Immature natural killer cell (primary cell): ENCODE data around the gene SLC27A5. TPM values are rescaled to one million over a fixed set of nuclear protein-coding genes. Genes with fewer than 3 reads are reported as not detected.

ENCODE experiments used
- DNase-seq, 3 donors: peaks; one replicate each; pipeline ENCODE4 v3.0.0; 2022; ENCODE audit warnings: mixed read lengths in 1 of 3
- H3K27ac Mint-ChIP-seq, 6 donors: one replicate each; pipeline ENCODE4 v1.8.0; 2020; ENCODE audit warnings: mixed read lengths in 6 of 6, mild to moderate bottlenecking in 5 of 6, inconsistent platforms in 4 of 6, moderate library complexity in 3 of 6
- H3K27me3 Mint-ChIP-seq, 3 donors: one replicate each; pipeline ENCODE4 v1.8.0; 2020 to 2021; ENCODE audit warnings: low read depth in 3 of 3, mild to moderate bottlenecking in 3 of 3, mixed read lengths in 3 of 3, moderate library complexity in 3 of 3, inconsistent platforms in 1 of 3
- H3K36me3 Mint-ChIP-seq, 3 donors: one replicate each; pipeline ENCODE4 v1.8.0; 2020; ENCODE audit warnings: mixed read lengths in 3 of 3, inconsistent platforms in 2 of 3, mild to moderate bottlenecking in 2 of 3
- H3K4me1 Mint-ChIP-seq, 2 donors: one replicate each; pipeline ENCODE4 v1.8.0; 2020; ENCODE audit warnings: inconsistent platforms in 2 of 2, mild to moderate bottlenecking in 2 of 2, mixed read lengths in 2 of 2, moderate library complexity in 1 of 2
- H3K4me3 Mint-ChIP-seq, 5 donors: one replicate each; pipeline ENCODE4 v1.8.0; 2020; ENCODE audit warnings: mild to moderate bottlenecking in 5 of 5, mixed read lengths in 5 of 5, inconsistent platforms in 3 of 5, moderate library complexity in 3 of 5
- H3K9me3 Mint-ChIP-seq, 6 donors: one replicate each; pipeline ENCODE4 v1.8.0; 2020; ENCODE audit warnings: mild to moderate bottlenecking in 6 of 6, mixed read lengths in 6 of 6, inconsistent platforms in 4 of 6, moderate library complexity in 3 of 6
- polyA plus RNA-seq, 3 donors: library from polyadenylated mRNA; unstranded; fragments of 300-500 nt; fragmentation: Illumina TruSeq; gene quantifications; one replicate each; pipeline ENCODE4 v1.2.3, GENCODE V29; 2021

Gene SLC27A5
- polyA plus RNA-seq, 3 donors from 2014 or later, result 7.6 to 23.7 (median 14.8) TPM

DNA sequence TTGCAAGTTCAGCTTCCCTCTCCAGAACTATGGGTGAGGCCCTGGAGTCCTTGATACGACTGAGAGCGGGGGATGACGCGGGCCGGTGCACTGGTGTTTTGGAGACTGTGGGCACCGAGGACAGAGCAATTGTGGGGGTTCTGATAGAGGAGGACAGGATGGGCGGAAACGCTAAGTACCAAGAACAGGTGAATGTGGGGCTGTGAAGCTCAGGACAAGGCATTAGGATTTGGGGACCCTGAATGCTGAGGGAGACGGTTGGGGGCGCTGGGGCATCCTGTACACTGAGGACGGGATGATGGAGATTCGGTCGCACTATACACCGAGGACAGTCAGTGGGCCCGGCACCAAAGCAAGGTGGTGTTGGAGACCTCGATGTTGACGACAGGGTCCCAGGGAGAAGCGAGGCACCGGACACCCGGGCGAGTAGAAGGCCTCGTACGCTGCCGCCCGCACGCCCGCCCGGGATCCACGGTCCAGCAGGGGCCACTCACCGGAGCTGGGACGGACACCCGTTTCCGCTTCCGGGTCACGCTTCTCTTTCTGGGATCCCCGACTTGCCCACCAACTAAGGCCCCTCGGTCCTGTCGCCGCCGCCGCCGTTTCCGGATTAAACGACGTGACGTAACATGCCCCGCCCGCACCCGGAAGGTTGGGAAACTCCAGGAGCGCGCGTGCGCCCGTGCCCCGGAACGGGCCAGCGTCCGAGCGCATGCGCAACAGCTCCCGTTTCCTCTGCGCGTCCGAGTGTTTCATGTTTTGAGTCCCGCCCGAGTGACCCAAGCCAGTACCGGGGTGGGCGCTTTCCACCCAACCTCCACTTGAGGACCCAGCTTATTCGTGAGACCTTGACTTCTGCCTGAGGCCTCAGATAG is 42.9 kb upstream of the SLC27A5 start, which contains the start of gene CHMP2A:
CHMP2A (minus strand) TSS at position 612 of the 875 bp plus-strand sequence. CDS start 893 bp downstream, outside the sequence.
- H3K9me3 Mint-ChIP-seq, result no peaks in the 10 kb centered on the region
- peak within 1 kb of the TSS; percentile 95 to 97 (median 97) for H3K4me3 Mint-ChIP-seq
- peaks cover 56 to 62% of the 10 kb centered on the region in 2 donors for H3K4me1 Mint-ChIP-seq
- peak; percentile 98 to 99 (median 98) for DNase-seq
- H3K27me3 Mint-ChIP-seq, result peaks cover 22 to 24% (median 22%) of the 10 kb centered on the region in 3 donors
- H3K27ac Mint-ChIP-seq, result peak within 1 kb of the TSS; percentile 97 to 99 (median 98)
- H3K36me3 Mint-ChIP-seq, result peaks cover 13 to 30% (median 15%) of the 10 kb centered on the region in 3 donors

DNA sequence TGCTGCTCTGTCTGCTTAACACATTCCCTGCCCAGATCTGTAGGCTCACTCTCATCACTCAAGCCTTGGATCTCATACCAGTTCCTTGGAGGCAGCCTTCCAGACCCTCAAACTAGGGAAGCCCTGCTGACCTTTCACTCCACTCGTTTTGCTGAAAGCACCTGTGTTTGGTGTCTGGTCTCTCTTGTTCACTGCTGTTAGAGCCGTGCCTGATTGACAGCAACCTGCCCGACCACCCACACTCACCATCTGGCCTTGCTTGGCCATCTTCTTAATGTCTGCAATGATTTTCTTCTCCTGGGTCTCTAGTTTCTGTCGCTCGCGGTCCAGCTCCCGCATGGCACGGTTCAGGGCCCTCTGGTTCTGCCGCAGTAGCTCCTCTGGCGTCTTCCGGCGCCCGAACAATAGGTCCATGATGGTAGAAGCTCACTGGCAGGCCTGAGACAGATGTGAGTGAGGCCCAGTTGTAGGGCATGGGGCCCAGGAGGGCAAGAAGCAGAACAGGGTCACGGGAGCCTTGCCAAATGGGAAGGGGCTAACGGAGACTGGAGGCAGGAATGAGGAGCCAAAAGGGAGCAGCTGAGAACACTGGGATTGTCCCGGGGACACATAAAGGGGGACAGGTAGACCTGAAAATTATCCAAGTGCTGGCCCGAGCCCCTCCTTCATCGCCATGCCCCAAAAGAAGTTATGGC is 42.2 kb upstream of the SLC27A5 start:
- H3K4me3 Mint-ChIP-seq, result peak overlapping the region; percentile 94 to 97 (median 97)

DNA sequence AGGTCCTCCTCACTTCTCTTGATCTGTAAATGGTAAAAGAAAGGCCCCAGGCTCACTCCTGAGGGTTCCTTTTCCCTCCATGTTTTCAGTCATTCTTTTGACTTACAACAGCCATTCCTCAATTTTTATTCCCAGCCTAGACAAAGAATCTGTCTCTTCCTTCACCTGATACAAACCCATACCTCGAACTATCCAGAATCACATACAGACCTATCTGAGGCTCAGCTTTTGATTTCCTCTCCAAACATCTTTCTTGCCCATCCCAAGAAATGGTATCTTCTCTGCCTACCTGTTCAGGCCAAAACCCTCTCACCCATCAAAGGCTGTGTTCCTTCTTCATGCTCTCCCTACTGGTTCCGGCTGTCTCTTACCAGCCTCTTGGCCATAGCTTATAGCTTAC is 40.9 kb upstream of the SLC27A5 start:
- Mint-ChIP-seq H3K4me1 (peaks cover 46% of the 10 kb centered on the region in 2 donors), H3K4me3 (peak overlapping the region; percentile 21 to 62 (median 33)), H3K27me3 (peaks cover 13 to 17% (median 14%) of the 10 kb centered on the region in 3 donors), H3K27ac (peak overlapping the region; percentile 35 to 82 (median 67)), H3K9me3 (no peaks in the 10 kb centered on the region), H3K36me3 (peaks cover 15 to 37% (median 17%) of the 10 kb centered on the region in 3 donors)
- DNase-seq, result no peak

More for the DNA sequence above, 42.2 kb upstream of the SLC27A5 start:
- H3K27ac Mint-ChIP-seq, result peak overlapping the region; percentile 97 to 99 (median 98)
- peaks cover 13 to 30% (median 15%) of the 10 kb centered on the region in 3 donors for H3K36me3 Mint-ChIP-seq
- H3K27me3 Mint-ChIP-seq, result peaks cover 17 to 22% (median 20%) of the 10 kb centered on the region in 3 donors
- H3K9me3 Mint-ChIP-seq, result no peaks in the 10 kb centered on the region
- no peak for DNase-seq
- peaks cover 48 to 54% of the 10 kb centered on the region in 2 donors for H3K4me1 Mint-ChIP-seq

DNA sequence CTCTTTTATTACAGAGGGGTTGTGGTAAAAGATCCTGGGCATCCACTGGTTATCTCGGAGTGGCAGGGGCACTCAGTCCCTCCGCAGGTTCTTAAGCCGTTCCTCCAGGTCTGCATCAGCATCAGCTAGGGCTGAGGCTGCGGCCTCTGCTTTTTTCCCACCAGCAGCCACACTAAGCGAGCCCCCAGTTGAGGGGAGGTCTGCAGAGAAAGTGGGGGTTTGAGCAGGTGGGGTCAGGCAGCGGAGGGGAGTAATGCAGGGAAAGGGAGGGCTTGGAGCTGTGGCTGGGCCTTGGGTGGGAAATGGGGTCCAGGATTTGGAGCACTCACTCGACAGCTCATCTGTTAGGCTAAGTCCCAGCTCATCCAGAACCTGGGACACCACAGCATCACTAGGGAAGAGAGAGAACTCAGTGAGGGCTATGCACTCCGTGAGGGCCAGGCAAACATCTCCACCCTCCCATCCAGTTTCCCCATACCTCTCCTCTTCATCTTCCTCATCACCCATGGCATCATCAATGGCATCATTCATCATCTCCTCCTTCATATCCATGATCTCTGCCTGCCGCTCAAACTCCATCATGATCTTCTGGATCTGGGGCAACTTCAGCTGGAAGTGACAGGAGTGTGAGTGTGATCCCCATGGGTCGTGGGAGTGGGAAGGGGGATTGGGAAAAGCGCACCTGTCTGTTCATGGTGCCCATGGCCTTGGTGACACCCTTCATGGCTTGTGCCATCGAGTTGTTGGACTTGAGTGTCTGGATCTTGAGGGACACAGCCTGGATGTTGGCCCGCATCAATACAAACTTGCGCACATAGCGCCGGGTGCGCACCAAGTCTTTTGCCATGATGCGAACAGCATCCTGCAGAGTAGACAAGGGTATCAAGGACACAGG is 40.0 kb upstream of the SLC27A5 start:
- peaks cover 15 to 41% (median 17%) of the 10 kb centered on the region in 3 donors for H3K36me3 Mint-ChIP-seq
- H3K27me3 Mint-ChIP-seq, result peaks cover 10 to 17% (median 14%) of the 10 kb centered on the region in 3 donors
- peak overlapping the region in 1 of 5 donors; percentile 21 for H3K4me3 Mint-ChIP-seq
- no peaks in the 10 kb centered on the region for H3K9me3 Mint-ChIP-seq
- H3K4me1 Mint-ChIP-seq, result peaks cover 40 to 46% of the 10 kb centered on the region in 2 donors
- DNase-seq, result no peak
- H3K27ac Mint-ChIP-seq, result peak overlapping the region in 4 of 6 donors; percentile 23 to 82 (median 64)

DNA sequence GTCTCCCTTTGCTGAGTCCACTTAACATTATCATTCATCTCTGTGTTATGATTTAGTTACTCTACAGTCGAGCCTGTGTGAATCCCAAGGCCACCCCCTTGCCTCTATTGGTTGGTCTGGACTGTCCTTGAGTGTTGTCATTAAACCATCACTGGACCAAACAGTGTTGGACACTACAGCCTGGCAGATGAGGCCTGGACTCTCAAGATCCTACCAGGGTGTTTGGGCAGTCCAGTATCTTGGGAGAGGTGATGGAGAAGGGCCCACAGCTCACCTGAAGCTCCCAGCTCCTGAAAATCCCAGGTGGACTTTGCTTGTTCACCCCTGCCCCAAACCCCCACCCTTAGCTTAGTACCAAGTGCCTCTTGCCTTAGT is 39.3 kb upstream of the SLC27A5 start:
- H3K36me3 Mint-ChIP-seq, result peaks cover 17 to 37% (median 19%) of the 10 kb centered on the region in 3 donors
- peak overlapping the region in 3 of 6 donors; percentile 55 to 74 (median 66) for H3K27ac Mint-ChIP-seq
- peaks cover 14 to 22% (median 14%) of the 10 kb centered on the region in 3 donors for H3K27me3 Mint-ChIP-seq
- H3K9me3 Mint-ChIP-seq, result no peaks in the 10 kb centered on the region
- peaks cover 40 to 46% of the 10 kb centered on the region in 2 donors for H3K4me1 Mint-ChIP-seq
- no peak overlapping the region for H3K4me3 Mint-ChIP-seq
- no peak for DNase-seq

DNA sequence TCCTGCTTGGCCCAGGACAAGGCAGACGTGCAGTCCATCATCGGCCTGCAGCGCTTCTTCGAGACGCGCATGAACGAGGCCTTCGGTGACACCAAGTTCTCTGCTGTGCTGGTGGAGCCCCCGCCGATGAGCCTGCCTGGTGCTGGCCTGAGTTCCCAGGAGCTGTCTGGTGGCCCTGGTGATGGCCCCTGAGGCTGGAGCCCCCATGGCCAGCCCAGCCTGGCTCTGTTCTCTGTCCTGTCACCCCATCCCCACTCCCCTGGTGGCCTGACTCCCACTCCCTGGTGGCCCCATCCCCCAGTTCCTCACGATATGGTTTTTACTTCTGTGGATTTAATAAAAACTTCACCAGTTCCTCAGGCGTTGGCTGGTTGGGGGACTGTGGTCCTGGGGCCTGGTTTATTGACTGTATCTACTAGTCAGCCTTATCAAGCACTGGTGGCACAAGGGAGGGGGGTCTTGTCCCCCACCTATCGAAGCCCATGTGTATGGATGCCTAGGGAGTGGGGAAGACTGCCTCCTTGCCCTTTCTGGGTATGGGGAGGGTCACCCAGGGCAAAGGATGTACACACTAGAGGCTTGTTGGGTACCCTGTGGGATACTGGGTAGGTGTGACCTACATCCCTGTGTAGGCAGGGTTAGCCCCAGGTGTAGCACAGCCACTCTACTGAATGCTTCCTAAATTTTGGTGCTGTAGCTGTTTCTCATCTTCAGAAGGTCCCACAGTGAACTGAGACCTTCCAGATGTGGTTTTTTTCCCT is 38.8 kb upstream of the SLC27A5 start:
- H3K27me3 Mint-ChIP-seq, result peaks cover 18 to 27% (median 19%) of the 10 kb centered on the region in 3 donors
- peaks cover 17 to 38% (median 19%) of the 10 kb centered on the region in 3 donors for H3K36me3 Mint-ChIP-seq
- DNase-seq, result no peak
- H3K4me3 Mint-ChIP-seq, result no peak overlapping the region
- H3K4me1 Mint-ChIP-seq, result peaks cover 44 to 51% of the 10 kb centered on the region in 2 donors
- H3K9me3 Mint-ChIP-seq, result no peaks in the 10 kb centered on the region
- peak overlapping the region in 4 of 6 donors; percentile 50 to 74 (median 60) for H3K27ac Mint-ChIP-seq

DNA sequence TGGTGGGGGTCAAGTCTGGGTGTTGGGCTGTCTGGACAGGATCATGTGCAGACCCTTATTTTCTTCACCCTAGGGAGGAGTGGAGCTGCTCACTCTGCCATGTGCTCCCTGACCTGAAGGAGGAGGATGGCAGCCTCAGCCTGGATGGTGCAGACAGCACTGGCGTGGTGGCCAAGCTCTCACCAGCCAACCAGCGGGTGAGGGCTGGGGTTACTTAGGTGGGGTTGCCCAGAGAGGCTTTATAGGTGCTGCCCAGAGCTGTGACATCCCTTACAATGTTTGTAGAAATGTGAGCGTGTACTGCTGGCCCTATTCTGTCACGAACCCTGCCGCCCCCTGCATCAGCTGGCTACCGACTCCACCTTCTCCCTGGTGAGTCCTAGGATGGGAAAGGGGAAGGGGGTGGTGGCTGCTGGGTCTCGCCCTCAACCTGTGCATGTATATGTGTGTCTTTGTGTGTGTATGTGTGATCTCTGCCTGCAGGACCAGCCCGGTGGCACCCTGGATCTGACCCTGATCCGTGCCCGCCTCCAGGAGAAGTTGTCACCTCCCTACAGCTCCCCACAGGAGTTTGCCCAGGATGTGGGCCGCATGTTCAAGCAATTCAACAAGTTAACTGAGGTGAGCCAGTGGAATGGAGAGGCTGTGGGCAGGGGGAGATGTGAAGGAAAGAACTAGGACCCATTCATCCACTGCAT is 38.0 kb upstream of the SLC27A5 start:
- peaks cover 19 to 25% (median 19%) of the 10 kb centered on the region in 3 donors for H3K27me3 Mint-ChIP-seq
- no peak overlapping the region for H3K4me3 Mint-ChIP-seq
- no peaks in the 10 kb centered on the region for H3K9me3 Mint-ChIP-seq
- DNase-seq, result no peak
- peak overlapping the region in 2 of 6 donors; percentile 45 to 64 for H3K27ac Mint-ChIP-seq
- peaks cover 43 to 50% of the 10 kb centered on the region in 2 donors for H3K4me1 Mint-ChIP-seq
- H3K36me3 Mint-ChIP-seq, result peaks cover 17 to 32% (median 19%) of the 10 kb centered on the region in 3 donors

DNA sequence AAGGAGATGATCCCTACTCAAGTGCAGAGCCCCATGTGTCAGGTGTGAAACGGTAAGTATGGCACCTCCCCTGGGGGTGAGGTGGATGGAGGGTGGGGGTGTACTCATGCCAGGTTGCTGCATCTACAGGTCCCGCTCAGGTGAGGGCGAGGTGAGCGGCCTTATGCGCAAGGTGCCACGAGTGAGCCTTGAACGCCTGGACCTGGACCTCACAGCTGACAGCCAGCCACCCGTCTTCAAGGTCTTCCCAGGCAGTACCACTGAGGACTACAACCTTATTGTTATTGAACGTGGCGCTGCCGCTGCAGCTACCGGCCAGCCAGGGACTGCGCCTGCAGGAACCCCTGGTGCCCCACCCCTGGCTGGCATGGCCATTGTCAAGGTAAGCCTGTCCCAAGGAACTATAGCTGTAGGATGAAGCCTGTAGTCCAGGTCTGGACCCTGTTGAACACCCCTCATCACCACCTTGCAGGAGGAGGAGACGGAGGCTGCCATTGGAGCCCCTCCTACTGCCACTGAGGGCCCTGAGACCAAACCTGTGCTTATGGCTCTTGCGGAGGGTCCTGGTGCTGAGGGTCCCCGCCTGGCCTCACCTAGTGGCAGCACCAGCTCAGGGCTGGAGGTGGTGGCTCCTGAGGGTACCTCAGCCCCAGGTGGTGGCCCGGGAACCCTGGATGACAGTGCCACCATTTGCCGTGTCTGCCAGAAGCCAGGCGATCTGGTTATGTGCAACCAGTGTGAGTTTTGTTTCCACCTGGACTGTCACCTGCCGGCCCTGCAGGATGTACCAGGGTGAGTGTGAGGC is 37.3 kb upstream of the SLC27A5 start:
- Mint-ChIP-seq H3K27ac (no peak overlapping the region), H3K36me3 (peaks cover 17 to 32% (median 19%) of the 10 kb centered on the region in 3 donors), H3K27me3 (peaks cover 20 to 25% (median 22%) of the 10 kb centered on the region in 3 donors), H3K4me1 (peaks cover 36 to 45% of the 10 kb centered on the region in 2 donors), H3K4me3 (no peak overlapping the region), H3K9me3 (no peaks in the 10 kb centered on the region)
- DNase-seq, result no peak

DNA sequence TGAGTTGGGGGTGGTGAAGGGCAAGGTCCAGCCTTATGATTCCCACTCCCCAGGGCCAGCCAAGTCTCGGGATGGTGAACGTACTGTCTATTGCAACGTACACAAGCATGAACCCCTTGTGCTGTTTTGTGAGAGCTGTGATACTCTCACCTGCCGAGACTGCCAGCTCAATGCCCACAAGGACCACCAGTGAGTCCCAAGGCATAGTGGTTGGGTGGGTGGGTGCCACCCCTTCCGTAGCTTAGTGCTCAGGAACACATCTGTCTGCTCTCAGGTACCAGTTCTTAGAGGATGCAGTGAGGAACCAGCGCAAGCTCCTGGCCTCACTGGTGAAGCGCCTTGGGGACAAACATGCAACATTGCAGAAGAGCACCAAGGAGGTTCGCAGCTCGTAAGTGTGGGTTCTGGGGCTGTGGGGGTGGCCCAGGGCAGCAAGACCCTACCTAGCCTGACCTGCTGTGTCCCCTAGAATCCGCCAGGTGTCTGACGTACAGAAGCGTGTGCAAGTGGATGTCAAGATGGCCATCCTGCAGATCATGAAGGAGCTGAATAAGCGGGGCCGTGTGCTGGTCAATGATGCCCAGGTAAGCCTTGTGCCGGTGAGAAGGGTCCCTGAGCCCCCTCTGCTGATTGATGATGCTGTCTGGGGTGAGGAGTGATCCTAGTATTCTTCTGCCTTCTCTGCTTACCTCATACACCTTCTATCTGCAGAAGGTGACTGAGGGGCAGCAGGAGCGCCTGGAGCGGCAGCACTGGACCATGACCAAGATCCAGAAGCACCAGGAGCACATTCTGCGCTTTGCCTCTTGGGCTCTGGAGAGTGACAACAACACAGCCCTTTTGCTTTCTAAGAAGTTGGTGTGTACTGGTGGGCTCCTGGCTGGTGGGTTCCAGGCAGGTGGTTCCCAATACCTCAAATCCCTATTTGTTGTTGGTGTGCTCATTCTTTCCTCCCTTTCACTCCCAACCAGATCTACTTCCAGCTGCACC is 35.8 kb upstream of the SLC27A5 start:
- no peak for DNase-seq
- H3K27ac Mint-ChIP-seq, result peak overlapping the region in 4 of 6 donors; percentile 51 to 65 (median 56)
- H3K27me3 Mint-ChIP-seq, result peaks cover 26 to 30% (median 26%) of the 10 kb centered on the region in 3 donors
- H3K4me3 Mint-ChIP-seq, result peak overlapping the region in 1 of 5 donors; percentile 12
- H3K9me3 Mint-ChIP-seq, result no peaks in the 10 kb centered on the region
- H3K36me3 Mint-ChIP-seq, result peaks cover 14 to 24% (median 15%) of the 10 kb centered on the region in 3 donors
- peaks cover 34 to 41% of the 10 kb centered on the region in 2 donors for H3K4me1 Mint-ChIP-seq

DNA sequence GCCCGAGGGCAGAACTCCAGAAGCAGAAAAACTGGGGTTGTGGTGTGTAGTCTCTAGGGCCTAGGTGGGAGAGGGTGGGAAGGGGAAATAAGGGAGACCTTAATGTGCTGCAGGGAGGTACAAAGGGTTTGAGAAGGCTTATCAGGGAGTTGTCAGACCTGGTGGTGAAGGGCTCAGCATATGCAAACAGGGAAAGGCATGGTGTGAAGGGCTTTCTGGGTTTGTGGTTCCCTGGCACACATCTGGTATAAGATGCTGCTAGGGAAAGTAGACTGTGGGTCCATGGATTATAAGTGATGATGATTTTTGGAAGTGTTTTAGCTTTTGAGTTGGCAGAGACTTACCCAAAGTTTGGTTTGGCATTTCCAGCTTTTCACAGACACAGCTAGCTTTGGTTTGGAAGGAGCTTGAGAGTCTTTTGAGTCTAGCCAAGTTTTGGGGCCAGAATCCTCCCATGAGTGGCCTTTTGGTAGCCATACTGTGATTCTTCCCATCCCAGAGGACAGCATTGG is 34.3 kb upstream of the SLC27A5 start:
- peak overlapping the region; percentile 86 to 91 (median 88) for H3K27ac Mint-ChIP-seq
- H3K27me3 Mint-ChIP-seq, result peaks cover 23 to 29% (median 26%) of the 10 kb centered on the region in 3 donors
- peak overlapping the region; percentile 88 to 92 (median 91) for H3K4me3 Mint-ChIP-seq
- peaks cover 33 to 37% of the 10 kb centered on the region in 2 donors for H3K4me1 Mint-ChIP-seq
- no peak for DNase-seq
- H3K36me3 Mint-ChIP-seq, result peaks cover 6 to 16% (median 6%) of the 10 kb centered on the region in 3 donors
- no peaks in the 10 kb centered on the region for H3K9me3 Mint-ChIP-seq
